Amniotic epithelial cell (primary cell): ENCODE measurements around the gene HSD17B10.
"Not testable (repeated sequence)": the region's sequence is repeated elsewhere in the genome, so short reads cannot be mapped to it uniquely, and the experiment has no call there.

ENCODE experiments used
- DNase-seq: peaks from one replicate; pipeline ENCODE4 v3.0.0-alpha.2; 2010; ENCODE audit warnings: low read depth

The HSD17B10 gene

DNA sequence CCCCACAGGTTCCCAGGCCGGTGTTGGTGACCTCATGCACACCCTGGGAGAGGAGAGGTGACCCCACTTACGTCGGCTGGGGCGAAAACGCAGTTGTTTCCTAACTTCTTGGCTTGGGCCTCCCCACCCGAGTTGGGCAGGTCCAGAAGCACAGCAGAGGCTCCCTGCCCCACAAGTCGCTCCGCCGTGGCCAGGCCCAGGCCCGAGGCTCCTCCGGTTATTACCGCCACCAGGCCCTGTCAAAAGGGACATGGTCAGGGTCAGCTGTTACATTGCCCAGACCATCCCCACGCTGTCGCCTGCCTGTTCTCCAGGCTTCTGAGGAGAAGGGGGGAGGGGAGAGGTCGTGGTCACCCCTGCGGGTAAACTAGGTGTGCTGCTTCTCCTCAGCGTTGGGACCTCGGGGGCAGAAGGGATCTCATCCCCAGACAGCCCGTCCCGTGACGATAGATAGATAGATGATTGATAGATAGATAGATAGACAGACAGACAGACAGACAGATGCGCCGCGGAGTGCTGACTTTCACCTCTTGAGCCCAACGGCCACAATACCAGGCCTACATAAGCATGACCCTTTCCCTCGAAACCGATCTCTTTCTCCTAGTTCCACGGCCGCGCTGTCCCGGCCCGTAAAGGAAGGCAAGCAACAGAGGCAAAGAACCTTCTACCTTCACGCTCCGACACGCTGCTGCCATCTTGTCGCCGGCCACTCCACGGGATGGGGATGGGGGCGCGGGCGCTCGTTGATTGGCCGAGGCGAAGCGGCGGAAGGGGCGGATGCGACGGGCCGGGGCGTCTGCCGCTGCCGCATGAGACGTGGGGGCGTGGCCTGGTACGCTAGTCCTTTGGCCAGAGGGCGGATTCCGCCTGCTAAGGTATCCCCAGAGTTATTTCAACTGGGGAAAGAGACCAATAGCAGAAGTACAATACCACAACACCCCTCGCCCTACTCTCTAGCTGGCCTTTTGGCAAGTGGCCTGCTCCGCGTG, at the start of gene HSD17B10:
Gene HSD17B10 (minus strand): TSS at position 720 of the 989 bp plus-strand sequence. CDS start 25 bp downstream, at position 695.
- DNase-seq = peak; percentile 60

DNA sequence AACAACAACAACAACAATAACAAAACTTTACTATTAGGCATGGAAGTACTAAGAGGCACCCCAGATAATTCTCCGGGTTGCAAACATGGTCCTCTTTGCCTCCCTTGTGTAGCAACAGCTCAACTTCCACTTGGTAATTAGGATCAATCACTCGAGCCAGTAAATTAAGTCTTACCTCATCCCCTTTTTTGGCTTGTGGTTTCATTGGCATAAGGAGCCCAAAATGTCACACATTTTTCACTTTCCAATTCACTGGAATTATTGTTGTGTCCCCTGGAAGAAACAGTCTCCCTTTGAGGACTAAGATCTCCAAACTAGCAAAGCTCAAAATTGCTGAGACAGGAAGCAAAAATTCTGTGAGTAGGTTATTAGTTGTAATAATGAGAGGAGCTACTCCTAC, 49.2 kb upstream of the HSD17B10 start:
- no peak for DNase-seq

DNA sequence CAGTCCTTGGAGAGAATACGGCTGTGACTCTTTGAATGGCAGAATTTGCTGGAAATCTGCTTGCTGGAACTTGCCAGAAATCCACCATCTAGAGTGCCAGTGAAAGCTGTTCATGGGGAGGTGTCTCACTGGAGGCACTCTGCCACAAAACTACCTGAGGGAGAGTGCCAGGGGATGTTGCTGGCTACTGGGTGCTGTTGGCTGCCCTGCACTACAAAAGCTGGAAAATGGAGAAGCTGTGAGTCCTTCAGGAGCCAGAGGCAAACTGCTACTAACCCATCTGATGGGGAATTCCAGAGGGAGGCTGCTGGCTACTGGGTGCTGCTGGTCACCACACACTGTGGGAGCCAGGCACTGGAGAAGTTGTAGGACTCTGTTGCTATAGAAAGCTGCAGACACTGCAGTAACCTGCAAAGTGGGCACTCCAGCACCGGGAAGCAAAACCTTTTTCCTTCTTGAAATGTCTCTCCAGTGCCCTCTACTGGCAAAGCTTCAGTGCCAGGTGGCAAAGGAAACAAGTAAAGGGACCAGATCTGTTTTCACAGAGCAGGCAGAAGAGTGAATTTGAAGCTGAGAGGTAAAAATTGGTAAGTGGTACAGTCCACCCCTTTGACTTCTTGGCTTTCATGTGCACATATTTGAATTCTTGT, 47.8 kb upstream of the HSD17B10 start:
- DNase-seq = peak; percentile 56

DNA sequence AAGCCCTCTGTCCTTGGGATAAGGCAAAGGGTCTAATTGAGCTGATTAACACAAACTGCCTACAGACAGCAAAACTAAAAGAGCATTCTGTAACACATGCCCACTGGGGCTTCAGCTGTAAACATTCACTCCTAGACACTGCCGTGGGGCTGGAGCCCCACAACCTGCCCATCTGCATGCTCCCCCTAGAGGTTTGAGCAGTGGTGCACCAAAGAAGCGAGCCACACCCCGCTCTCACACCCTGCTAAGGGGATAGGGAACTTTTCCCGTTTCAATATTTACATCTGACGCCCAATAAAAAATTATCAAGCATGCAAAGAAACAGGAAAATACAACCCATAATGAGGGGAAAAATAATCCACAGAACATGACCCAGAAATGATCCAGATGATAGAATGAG, 46.9 kb upstream of the HSD17B10 start:
- no peak for DNase-seq

DNA sequence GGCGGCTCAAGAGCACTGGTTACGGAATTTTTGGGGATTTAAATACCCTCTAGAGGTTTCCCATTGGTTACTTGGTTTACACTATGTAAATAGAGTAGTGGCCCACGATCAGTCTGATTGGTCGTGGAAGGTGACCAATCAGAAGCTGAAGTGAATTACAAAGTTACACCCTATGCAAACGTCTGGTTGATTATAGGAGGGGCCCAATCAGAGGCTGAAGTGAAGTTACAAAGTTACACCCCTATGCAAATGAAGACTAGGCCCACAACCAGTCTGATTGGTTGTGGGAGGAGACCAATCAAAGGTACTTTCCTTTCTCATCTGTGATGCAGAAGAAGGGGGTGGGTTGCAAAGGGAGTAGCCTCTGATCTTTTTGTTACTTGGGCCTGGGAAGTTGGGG, 45.1 kb upstream of the HSD17B10 start:
- peak; percentile 28 for DNase-seq

DNA sequence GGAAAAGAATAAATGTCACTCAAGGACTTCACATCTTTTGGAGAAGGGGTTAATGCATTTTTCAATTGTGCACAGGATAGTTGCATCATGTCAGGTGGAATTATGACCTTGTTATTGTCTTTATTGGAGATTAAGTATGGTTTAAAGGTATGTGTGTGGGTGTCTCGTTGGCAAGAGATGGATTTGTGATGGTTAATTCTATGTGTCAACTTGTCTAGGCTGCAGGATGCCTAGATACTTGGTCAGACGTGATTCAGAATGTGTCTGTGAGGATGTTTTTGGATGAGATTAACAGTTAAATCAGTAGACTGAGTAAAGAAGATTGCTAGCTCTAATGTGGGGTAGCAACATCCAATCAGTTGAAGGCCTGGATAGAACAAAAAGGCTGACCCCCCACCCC, 42.2 kb upstream of the HSD17B10 start:
- DNase-seq = peak; percentile 84

DNA sequence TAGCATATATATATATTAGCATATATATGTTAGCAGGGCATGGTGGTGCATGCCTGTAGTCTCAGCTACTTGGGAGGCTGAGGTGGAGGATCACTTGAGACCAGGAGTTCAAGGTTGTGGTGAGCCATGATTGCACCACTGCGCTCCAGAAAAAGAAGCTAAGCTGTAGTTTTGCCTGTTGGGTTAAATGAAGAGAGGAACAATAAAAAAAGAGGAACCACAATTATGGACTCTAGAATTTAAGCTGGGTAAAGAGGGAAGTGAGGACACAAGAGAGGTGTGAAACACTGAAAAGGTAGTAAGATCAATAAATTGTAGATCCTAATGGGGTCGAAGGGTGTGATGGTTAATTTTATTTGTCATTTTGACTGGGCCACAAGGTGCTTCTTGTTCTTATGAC, 40.5 kb upstream of the HSD17B10 start:
- no peak for DNase-seq

DNA sequence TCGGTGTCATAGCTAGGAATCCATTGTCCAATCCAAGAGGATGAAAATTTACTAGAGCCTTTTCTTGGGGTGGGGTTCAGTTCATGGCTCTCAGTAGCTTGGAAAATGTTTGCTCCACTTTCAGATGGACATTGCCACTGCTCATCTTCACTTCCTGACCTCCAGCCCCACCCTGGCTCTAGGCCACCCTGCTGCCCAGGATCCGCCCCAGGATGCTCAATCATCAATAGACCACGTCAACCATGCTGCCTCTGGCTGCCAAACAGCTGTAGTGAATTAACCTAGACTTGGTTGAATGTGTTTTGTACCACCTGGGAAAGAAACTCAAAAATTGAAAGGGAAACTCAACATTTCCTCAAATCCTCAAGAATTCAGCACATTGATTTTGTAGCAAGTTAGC, 37.2 kb upstream of the HSD17B10 start:
- no peak for DNase-seq

DNA sequence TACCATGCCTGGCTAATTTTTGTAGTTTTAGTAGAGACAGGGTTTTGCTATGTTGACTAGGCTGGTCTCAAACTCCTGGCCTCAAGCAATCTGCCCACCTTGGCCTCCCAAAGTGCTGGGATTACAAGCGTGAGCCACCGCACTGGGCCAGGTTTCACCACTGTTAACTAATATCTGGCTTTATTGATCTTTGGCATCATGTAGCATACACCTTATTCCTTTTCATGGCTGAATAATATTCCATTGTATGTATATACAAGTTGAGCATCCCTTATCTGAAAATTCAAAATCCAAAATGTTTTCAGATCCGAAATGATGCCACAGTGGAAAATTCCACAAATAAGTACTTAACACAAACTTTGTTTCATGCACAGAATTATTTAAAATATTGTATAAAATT, 34.5 kb upstream of the HSD17B10 start:
- DNase-seq = not testable (repeated sequence)

DNA sequence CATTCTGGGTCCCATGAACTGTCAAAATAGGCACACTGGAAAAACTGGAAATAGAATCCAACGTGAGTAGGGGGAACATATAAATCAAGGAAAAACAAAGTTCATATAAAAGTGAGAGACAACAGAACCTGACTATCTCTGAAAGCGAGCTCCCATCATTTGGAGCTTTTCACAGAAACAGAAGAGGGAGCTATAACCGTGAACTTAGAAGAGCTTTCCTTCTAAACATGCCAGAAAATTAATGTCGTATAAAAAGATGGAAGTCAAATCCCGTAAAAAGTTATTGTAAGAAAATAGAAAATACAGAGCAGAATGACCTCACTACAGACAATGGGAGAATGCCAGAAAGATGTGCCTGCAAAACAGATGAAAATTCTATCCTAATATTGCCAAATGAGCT, 23.9 kb upstream of the HSD17B10 start:
- DNase-seq = peak; percentile 14

DNA sequence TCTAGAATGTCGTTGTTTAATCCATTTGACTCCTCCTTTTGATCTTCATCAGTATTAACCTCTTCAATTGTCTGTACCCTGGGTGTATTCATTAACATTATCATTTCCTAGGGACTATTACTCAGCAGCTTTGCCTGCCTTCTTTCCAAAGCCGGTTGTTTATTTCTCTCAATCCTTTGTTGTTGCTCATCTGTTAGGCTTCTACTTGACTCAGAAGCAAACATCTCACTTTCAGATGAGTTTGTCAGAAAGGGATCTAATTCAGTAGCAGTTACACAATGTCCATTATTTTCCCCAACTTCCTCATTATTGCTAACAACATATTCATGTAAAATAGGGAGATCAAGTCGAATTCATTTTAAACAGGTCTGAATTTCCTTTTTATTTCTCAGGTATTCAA, 22.1 kb upstream of the HSD17B10 start:
- DNase-seq = peak; percentile 80

DNA sequence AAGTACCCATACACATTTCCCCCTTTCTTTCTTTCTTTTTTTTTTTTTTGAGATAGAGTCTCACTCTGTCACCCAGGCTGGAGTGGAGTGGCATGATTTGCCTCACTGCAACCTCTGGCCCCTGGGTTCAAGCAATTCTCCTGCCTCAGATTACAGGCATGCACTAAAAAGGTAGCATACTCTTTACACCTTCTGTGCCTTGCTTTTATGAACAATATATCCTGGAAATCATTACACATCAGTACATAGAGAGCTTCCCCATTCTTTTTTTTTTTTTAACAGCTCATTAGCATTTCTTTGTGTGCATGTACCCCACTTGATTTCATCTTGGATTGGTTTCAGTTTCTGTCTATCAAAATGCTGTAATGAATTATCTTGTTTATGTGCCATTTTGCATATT, 18.6 kb upstream of the HSD17B10 start:
- no peak for DNase-seq

DNA sequence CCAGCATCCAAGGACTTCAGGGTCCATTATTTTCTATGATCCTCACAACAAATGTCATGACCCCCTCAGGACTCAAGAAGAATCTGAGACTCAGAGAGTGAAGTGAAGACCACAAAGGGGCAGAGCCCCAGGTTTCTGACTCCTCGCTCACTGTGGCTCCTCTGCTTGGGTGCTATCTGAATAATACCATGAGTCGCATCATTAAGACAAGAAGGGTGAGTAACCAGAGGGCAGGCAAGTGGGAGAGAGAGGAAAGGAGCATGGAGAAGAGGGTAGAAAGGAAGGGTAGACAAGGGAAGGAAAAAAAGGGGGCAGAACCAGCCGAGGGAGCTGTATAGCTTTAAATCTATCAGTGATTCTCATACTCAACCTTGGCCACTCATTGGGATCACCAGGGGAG, 15.5 kb upstream of the HSD17B10 start:
- DNase-seq = no peak

DNA sequence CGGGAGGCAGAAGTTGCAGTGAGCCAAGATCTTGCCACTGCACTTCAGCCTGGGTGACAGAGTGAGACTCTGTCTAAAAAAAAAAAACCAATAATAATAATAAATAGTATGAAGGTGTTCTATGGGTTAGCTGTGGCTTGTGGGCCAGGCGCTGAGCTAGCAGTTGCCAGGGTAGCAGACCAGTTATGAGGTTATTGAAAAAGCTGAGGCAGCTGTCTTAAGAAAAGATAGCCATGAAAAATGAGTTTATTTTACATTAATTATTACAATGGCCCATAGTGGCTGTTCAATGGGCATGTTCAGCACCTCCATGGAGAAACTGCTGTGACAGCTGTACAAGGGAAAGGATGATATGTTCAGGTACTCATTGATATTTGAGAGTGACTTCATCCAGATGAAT, 13.3 kb upstream of the HSD17B10 start:
- no peak for DNase-seq

DNA sequence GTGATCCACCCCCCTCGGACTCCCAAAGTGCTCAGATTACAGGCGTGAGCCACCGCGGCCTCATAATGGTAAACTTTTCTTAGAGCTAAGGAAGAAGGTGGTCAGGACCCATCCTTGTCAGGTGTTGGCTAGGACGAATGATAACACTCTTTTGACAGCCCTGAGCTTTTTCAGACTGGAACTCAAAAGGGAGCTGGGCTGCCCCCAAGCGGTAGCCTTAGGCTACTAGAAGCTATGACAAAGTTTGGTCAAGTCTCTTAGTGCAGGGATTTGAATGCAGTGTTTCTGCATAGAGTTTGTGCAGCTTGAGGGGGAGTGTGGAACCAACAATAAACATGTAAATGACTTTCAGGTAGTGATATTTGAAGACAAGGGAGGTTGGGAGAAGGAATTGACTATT, 11.8 kb upstream of the HSD17B10 start:
- peak; percentile 34 for DNase-seq

DNA sequence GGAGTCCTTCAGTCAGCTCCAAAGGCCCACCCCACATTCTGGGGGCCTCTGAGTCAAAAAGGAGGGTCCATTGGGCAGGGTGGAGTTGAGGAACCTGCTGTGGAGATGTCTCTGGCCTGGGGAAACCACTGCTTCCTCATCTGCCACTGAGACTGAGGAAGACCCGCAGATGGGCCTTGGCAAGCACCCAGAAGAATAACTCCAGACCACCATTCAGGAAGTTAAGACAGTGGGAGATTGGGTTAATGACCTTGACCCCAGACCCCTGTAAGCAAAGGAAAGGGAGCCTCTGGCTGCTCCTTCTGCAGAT, 8.1 kb upstream of the HSD17B10 start:
- no peak for DNase-seq

DNA sequence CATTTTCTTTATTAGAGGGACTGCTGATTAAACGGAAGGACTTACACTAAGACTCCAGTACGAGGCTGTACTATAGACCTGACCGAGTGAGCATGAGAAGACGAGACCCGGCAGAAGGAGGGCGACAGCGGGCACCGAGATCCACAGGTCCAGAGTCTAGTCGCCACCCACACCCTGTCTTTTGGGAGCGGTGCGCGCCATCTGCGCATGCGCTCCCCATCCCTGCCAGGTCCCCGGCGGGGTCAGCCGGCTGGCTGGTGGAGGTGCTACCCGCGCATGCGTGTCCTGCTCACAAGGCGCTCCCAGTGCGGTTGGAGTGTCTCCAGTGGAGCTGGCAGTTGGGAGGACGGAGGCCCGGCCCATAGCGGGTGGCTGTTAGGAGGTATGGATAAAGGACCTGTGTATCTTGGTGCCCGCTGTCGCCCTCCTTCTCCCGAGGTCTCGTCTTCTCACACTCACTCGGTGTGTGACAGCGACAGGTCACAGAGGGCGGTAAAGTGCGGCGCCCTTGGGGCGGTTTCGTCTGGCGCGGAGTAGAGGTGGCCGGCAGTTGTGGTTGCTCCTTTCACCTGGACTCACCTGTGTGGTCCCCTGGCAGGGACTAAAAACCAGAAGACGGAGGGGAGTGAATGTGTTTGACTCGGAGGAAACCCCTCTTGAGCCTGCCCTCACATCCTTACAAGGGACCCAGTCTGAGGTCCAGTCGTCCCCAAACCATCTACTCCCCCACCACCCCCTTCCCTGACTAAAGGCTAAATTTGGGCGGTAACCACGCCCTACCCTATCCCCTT, 7.6 kb upstream of the HSD17B10 start:
- peak; percentile 50 for DNase-seq

DNA sequence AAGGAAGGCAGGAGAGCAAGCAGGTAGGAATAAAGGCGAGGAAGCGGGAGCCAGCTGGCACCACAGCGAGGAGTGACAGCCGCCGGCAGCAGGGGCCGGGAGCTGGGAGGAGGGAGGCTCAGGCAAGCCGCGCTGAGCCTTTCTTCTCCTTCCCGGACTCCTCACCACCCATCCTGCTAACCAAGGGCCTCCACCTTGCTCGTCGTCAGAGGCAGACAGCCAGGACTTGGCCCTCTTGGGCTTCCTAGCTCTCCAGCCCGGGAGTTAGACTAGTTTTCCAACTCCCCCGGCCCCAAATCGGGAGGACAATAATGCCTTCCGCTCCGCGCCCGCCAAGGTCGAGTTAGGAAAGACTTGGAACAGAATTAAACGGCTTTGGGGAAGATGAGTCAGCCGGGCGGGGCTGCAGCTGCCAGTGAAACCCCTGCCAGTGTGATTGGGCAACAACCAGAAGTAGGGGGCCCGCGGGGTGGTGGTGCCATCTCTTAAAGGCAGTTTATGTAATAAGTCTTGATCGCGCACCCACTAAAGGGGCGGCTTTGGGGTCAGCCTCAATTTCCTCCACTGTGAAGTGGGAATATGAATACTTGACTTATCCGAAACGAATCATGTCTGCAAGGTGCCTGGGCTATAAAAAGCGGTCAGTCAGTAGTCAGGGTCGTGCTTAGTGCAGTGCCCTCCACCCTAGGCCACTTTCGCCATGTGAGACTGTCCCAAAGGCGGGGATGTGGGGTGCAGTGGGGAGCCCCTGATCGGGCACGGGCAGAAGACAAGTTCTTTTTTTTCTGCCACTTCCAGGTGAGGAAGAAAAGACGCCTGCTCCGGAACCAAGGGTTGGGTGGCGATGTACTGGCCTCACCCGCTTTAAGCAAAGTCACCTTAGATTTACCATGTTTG, 6.7 kb upstream of the HSD17B10 start:
- DNase-seq = peak; percentile 78

DNA sequence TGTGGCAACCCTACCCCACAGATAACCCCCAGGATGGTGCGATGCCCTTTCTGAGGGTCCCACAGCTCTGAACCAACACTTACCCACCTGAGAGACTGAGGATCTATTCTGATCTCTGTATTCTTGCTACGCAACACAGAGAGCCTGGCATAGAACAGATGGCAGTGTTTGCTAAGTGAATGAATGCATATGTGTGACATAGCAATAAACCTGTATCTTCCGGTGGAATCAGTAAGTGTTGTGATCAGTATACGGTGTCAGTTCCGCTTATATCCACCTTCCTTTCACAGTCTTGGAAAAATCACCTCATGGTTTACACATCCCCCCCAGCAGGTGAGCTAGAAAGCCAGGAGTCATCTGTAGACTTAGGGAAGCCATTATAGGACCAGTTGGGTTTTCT, 5.9 kb upstream of the HSD17B10 start:
- DNase-seq = no peak

DNA sequence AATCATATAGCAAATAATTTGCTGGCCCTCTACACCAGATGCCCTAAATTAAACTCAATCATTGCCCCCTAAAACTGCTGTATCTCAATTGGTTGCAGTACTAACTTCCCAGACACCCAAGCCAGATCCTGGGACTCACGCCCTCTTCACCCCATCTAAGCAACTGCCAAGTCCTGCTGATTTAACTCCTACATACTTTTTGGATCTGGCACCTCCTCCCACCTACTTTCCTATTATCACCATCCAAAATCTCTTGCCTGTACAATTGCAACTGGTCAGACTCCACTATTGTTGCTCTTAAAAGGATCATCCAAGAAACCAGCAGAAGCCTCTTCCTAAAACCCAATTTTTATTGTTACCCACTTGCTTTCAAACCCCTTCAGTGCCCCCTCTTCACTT, 4.7 kb upstream of the HSD17B10 start:
- no peak for DNase-seq

DNA sequence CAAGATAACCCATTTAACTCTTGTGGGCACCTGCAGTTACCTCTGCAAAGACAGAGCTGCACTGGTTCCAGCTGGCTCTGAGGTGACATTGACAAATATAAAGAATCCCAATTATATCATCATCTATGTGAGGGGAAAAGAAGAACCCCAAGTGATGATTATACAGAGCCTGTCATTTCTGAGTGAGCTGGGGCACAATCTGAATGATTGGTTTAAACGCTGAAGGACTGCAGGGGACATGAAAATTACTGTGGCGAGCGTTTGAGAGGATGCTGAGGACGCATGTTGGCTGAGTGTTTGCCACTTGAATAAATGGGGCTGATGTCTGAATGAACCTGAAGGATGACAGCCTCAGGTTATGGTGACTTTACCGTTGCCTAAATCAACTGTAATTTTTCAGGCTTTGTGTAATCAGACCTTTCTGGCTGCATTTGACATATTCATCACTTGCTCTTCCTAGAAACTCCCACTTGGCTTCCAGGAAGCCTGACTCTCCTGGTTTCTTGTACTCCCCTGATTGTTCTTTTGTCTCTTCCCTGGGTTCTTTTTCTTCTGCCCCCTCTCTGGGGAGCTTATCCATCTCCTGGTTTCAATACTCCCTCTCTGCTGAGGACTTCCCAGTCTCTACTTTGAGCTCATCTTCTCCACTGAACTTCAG, 4.1 kb upstream of the HSD17B10 start:
- DNase-seq = no peak
